K562 (cell line): ENCODE data around the gene FAM227B. TPM values are rescaled to one million over a fixed set of nuclear protein-coding genes. Genes with fewer than 3 reads are reported as not detected.

Experiments used
- ARID4B ChIP-seq: sonication (generic); formaldehyde crosslinking; IDR thresholded peaks from 2 replicates; pipeline ENCODE4 v1.8.0; 2022; ENCODE audit warnings: mild to moderate bottlenecking, missing genetic modification reagents
- BCLAF1 ChIP-seq, 2 experiments: fragments of 450-650 bp in 1 of 2; IDR thresholded peaks; 2 replicates each; pipeline ENCODE4 v1.6.1; 2011 to 2017; ENCODE audit warnings: low read depth in 2 of 2, antibody characterized with exemption in 1 of 2, borderline replicate concordance in 1 of 2, low read length in 1 of 2, mild to moderate bottlenecking in 1 of 2, mixed read lengths in 1 of 2; ENCODE audit not compliant: control insufficient read depth in 1 of 2
- CHD1 ChIP-seq: fragments of 200-600 bp; sonication (generic); IDR thresholded peaks from one replicate; pipeline ENCODE4 v1.6.1; 2012; ENCODE audit warnings: mild to moderate bottlenecking, moderate library complexity, low read length, inconsistent platforms
- CREB1 ChIP-seq, 2 experiments: sonication (generic) in 1 of 2; formaldehyde crosslinking in 1 of 2; IDR thresholded peaks; 2 replicates each; pipeline versions ENCODE4 v1.6.1 to v1.8.0; 2012 to 2022; ENCODE audit warnings: inconsistent platforms in 1 of 2, mild to moderate bottlenecking in 1 of 2, missing genetic modification reagents in 1 of 2, moderate library complexity in 1 of 2
- CREB5 ChIP-seq: fragments of 250-450 bp; sonication (Bioruptor Pico); IDR thresholded peaks from 2 replicates; pipeline ENCODE4 v1.5.0; 2020; ENCODE audit warnings: mild to moderate bottlenecking
- HBP1 ChIP-seq: fragments of 450-650 bp; formaldehyde crosslinking; IDR thresholded peaks from 2 replicates; pipeline ENCODE4 v1.4.0; 2022; ENCODE audit warnings: missing genetic modification characterization
- NONO ChIP-seq, 2 experiments: fragments of 200-400 bp in 1 of 2; fragments of 450-650 bp in 1 of 2; formaldehyde crosslinking in 1 of 2; IDR thresholded peaks; 2 replicates each; pipeline ENCODE4 v1.6.1; 2017; ENCODE audit warnings: low read depth in 2 of 2, mild to moderate bottlenecking in 2 of 2, moderate library complexity in 2 of 2, low read length in 1 of 2
- NR2C1 ChIP-seq, 2 experiments: fragments of 450-650 bp; IDR thresholded peaks; 2 replicates each; pipeline ENCODE4 v1.6.1; 2017; ENCODE audit warnings: mild to moderate bottlenecking in 2 of 2, antibody characterized with exemption in 1 of 2, inconsistent platforms in 1 of 2, missing compliant biosample characterization in 1 of 2, missing genetic modification characterization in 1 of 2
- STAT6 ChIP-seq: sonication (generic); formaldehyde crosslinking; IDR thresholded peaks from 2 replicates; pipeline ENCODE4 v1.8.1; 2023; ENCODE audit warnings: mild to moderate bottlenecking, missing genetic modification reagents
- U2AF2 ChIP-seq: fragments of 200-400 bp; formaldehyde crosslinking; optimal IDR thresholded peaks from 2 replicates; pipeline ENCODE3; 2017; ENCODE audit warnings: low read depth, mild to moderate bottlenecking, low read length
- polyA plus RNA-seq, 8 experiments: library from polyadenylated mRNA; depleted of rRNA in 4 of 8; stranded (reverse) in 5 of 8; unstranded in 3 of 8; fragments of >200 nt; fragmentation: Nextera tagmentation in 2 of 8; fragmentation: Illumina TruSeq in 1 of 8; extraction: Ambion mirVana in 2 of 8; extraction: Trizol in 1 of 8; gene quantifications; 2 replicates each; pipeline versions ENCODE4 v1.2.1 to v1.2.3, GENCODE V29; 2011 to 2014; ENCODE audit warnings: inconsistent platforms in 1 of 8, missing spikeins in 1 of 8
- total RNA-seq, 7 experiments: library from RNA; depleted of rRNA in 6 of 7; stranded (reverse); fragments of >200 nt in 6 of 7; fragmentation: Illumina TruSeq in 2 of 7; extraction: Trizol in 2 of 7; gene quantifications; 2 replicates each; pipeline versions ENCODE4 v1.2.1 to v1.2.3, GENCODE V29; 2011 to 2021; ENCODE audit warnings: low replicate concordance in 1 of 7

Gene FAM227B
- total and polyA plus RNA-seq, 9 of the 15 experiments (the other 6 are each of a cell fraction or from before 2014, with no cell fraction given) = 5.1 to 12.5 (median 11.2) TPM

- TF ChIP-seq ARID4B (CRISPR knock-in tag) = peak; percentile 93
- no peak for TF ChIP-seq CREB5 (CRISPR knock-in tag)
- TF ChIP-seq U2AF2 = no peak
- peak; percentile 71; the same call in 1 of the 2 replicates for TF ChIP-seq CREB1 (IDR thresholded peaks at IDR 0.05)
- peak; percentile 77 for TF ChIP-seq CREB1 (CRISPR knock-in tag; IDR thresholded peaks at IDR 0.05)
- no peak for TF ChIP-seq NR2C1 (IDR thresholded peaks at IDR 0.05)
- TF ChIP-seq NR2C1 (tag; IDR thresholded peaks at IDR 0.05) = peak; percentile 54; the same call in 1 of the 2 replicates
- no peak for TF ChIP-seq NONO (IDR thresholded peaks at IDR 0.05; ENCODE audit: low read depth in 2 of 2, low read length in 1 of 2)
- TF ChIP-seq HBP1 (CRISPR knock-in tag) = peak; percentile 28; the same call in 1 of the 2 replicates
- peak in 1 of 2 experiments; percentile 97; a peak in 2 of 4 replicates for TF ChIP-seq BCLAF1 (IDR thresholded peaks at IDR 0.05; ENCODE audit: borderline replicate concordance in 1 of 2, control insufficient read depth in 1 of 2, low read depth in 2 of 2, low read length in 1 of 2)
- TF ChIP-seq STAT6 = no peak
- TF ChIP-seq CHD1 = peak; percentile 80
Observed at GRCh38 chr15:49620658-49621368, at the start of gene FAM227B, which contains the start of gene DTWD1 (continued).
